SU-DHL-6 (cell line): Measurements from ENCODE around the gene PRKCSH.
"Not testable (repeated sequence)": the region's sequence is repeated elsewhere in the genome, so short reads cannot be mapped to it uniquely, and the experiment has no call there.

ENCODE experiments used
- H2AFZ ChIP-seq: fragments of 200-600 bp; sonication (generic); 2 replicates; pipeline ENCODE4 v1.6.1; 2014; ENCODE audit warnings: low read depth, mild to moderate bottlenecking, moderate library complexity, mixed read lengths, antibody characterized with exemption, low read length; ENCODE audit not compliant: severe bottlenecking
- H3F3A ChIP-seq: fragments of 200-600 bp; shearing (Covaris generic); 2 replicates; pipeline ENCODE4 v1.6.0; 2016; ENCODE audit warnings: antibody characterized with exemption, mild to moderate bottlenecking; ENCODE audit not compliant: insufficient read depth
- H3K27ac ChIP-seq: fragments of 200-600 bp; sonication (generic); 2 replicates; pipeline ENCODE4 v1.5.1; 2016; ENCODE audit warnings: low read depth, mild to moderate bottlenecking, low read length, moderate library complexity, mixed read lengths
- H3K27me3 ChIP-seq: fragments of 200-600 bp; sonication (generic), shearing (Covaris generic); 2 replicates; pipeline ENCODE4 v1.6.0; 2014; ENCODE audit warnings: mild to moderate bottlenecking, low read length
- H3K36me3 ChIP-seq: fragments of 200-600 bp; sonication (generic); 2 replicates; pipeline ENCODE4 v1.6.1; 2014; ENCODE audit warnings: mild to moderate bottlenecking, low read length, mixed read lengths
- H3K4me2 ChIP-seq: fragments of 300-600, 200-600 bp; shearing (Covaris generic), sonication (generic); 2 replicates; pipeline ENCODE4 v1.6.0; 2014; ENCODE audit warnings: low read length, low read depth, mild to moderate bottlenecking; ENCODE audit not compliant: poor library complexity, severe bottlenecking
- H3K4me3 ChIP-seq: fragments of 200-600 bp; sonication (generic); 2 replicates; pipeline ENCODE4 v1.5.1; 2014; ENCODE audit warnings: antibody characterized with exemption, low read length, mild to moderate bottlenecking, mixed read lengths; ENCODE audit not compliant: insufficient read depth, poor library complexity, severe bottlenecking
- H3K79me2 ChIP-seq: fragments of 200-600 bp; sonication (generic); 2 replicates; pipeline ENCODE4 v1.6.1; 2014; ENCODE audit warnings: mild to moderate bottlenecking, low read length, moderate library complexity; ENCODE audit not compliant: insufficient read depth
- H3K9ac ChIP-seq: fragments of 200-600 bp; sonication (generic); 2 replicates; pipeline ENCODE4 v1.7.0; 2014; ENCODE audit warnings: mild to moderate bottlenecking, low read length
- H3K9me2 ChIP-seq: fragments of 200-600 bp; sonication (generic); replicated peaks from 2 replicates; pipeline ENCODE4 v1.6.1; 2014; ENCODE audit warnings: low read length; ENCODE audit not compliant: insufficient read depth
- H3K9me3 ChIP-seq: fragments of 200-600 bp; sonication (generic); 2 replicates; pipeline ENCODE4 v1.6.1; 2014; ENCODE audit warnings: low read length, mixed read lengths; ENCODE audit not compliant: insufficient read depth
- H4K20me1 ChIP-seq: fragments of 200-600 bp; sonication (generic); 2 replicates; pipeline ENCODE4 v1.6.1; 2014; ENCODE audit warnings: low read depth, mild to moderate bottlenecking, antibody characterized with exemption, low read length, moderate library complexity, mixed read lengths
- CTCF ChIP-seq: fragments of 200-600 bp; sonication (generic); IDR thresholded peaks from one replicate; pipeline ENCODE4 v1.5.1; 2017; ENCODE audit warnings: antibody characterized with exemption, mild to moderate bottlenecking, low read length, moderate library complexity; ENCODE audit not compliant: insufficient read depth, poor library complexity, severe bottlenecking
- EZH2phosphoT487 ChIP-seq: fragments of 200-600 bp; sonication (generic), shearing (Covaris generic); conservative IDR thresholded peaks from 2 replicates; pipeline ENCODE4 v1.6.1; 2018; ENCODE audit warnings: mild to moderate bottlenecking, antibody characterized with exemption, low read length, moderate library complexity, mixed read lengths

PRKCSH gene

GRCh38 chr19:11405846-11406643 is 29.4 kb upstream of the PRKCSH start:
- H4K20me1 ChIP-seq, result no peaks in the 10 kb centered on the region
- H3K9ac ChIP-seq, result no peak overlapping the region
- no peaks in the 10 kb centered on the region for H3F3A ChIP-seq
- H3K27ac ChIP-seq, result no peak overlapping the region
- no peaks in the 10 kb centered on the region for H3K9me2 ChIP-seq
- no peaks in the 10 kb centered on the region for H3K9me3 ChIP-seq
- H2AFZ ChIP-seq, result no peak overlapping the region
- no peaks in the 10 kb centered on the region for H3K36me3 ChIP-seq
- TF ChIP-seq CTCF (no peak), EZH2phosphoT487 (no peak)
- no peaks in the 10 kb centered on the region for H3K27me3 ChIP-seq
- no peak overlapping the region for H3K4me2 ChIP-seq
- no peak overlapping the region for H3K4me3 ChIP-seq
- no peaks in the 10 kb centered on the region for H3K79me2 ChIP-seq

GRCh38 chr19:11406703-11407236 is 28.7 kb upstream of the PRKCSH start:
- not testable (repeated sequence) for H3K27me3 ChIP-seq, H3K79me2 ChIP-seq, H3K9me3 ChIP-seq, H3K36me3 ChIP-seq, H3K27ac ChIP-seq, H3K9ac ChIP-seq, H3K4me2 ChIP-seq, H3K9me2 ChIP-seq, H2AFZ ChIP-seq, H4K20me1 ChIP-seq, H3F3A ChIP-seq, H3K4me3 ChIP-seq

- Histone ChIP-seq H4K20me1 (no peaks in the 10 kb centered on the region), H3K9me2 (no peaks in the 10 kb centered on the region), H3K79me2 (no peaks in the 10 kb centered on the region), H3K9ac (no peak overlapping the region), H3K9me3 (no peaks in the 10 kb centered on the region), H3K4me3 (no peak overlapping the region), H3K27me3 (no peaks in the 10 kb centered on the region), H2AFZ (no peak overlapping the region), H3K4me2 (no peak overlapping the region), H3F3A (no peaks in the 10 kb centered on the region), H3K27ac (no peak overlapping the region), H3K36me3 (no peaks in the 10 kb centered on the region)
- no peak for TF ChIP-seq CTCF
- TF ChIP-seq EZH2phosphoT487, result no peak
These were observed 26.8 kb upstream of the PRKCSH start for GRCh38 chr19:11408591-11408990.

- no peaks in the 10 kb centered on the region for H3K9me2 ChIP-seq
- TF ChIP-seq CTCF (no peak), EZH2phosphoT487 (no peak)
- no peaks in the 10 kb centered on the region for H3K27me3 ChIP-seq
- no peak overlapping the region for H3K9ac ChIP-seq
- H3K79me2 ChIP-seq, result no peaks in the 10 kb centered on the region
- H3F3A ChIP-seq, result no peaks in the 10 kb centered on the region
- no peak overlapping the region for H2AFZ ChIP-seq
- no peak overlapping the region for H3K4me3 ChIP-seq
- no peak overlapping the region for H3K27ac ChIP-seq
- no peaks in the 10 kb centered on the region for H3K9me3 ChIP-seq
- no peaks in the 10 kb centered on the region for H4K20me1 ChIP-seq
- H3K4me2 ChIP-seq, result no peak overlapping the region
- no peaks in the 10 kb centered on the region for H3K36me3 ChIP-seq
These were observed 24.8 kb upstream of the PRKCSH start for GRCh38 chr19:11410682-11411081.
